NCI-H345 (cell line): ENCODE data around the gene EVX1.

Experiments
- DNase-seq: peaks from one replicate; lab custom pipeline; 2025; lab: John Stamatoyannopoulos, UW

The EVX1 gene

GRCh38 chr7:27205325-27206280 is 37.0 kb upstream of the EVX1 start:
- no peak for DNase-seq

GRCh38 chr7:27207348-27207985 is 35.1 kb upstream of the EVX1 start:
- DNase-seq: no peak

- DNase-seq: no peak
These were observed 33.6 kb upstream of the EVX1 start for GRCh38 chr7:27208998-27209397.

DNA sequence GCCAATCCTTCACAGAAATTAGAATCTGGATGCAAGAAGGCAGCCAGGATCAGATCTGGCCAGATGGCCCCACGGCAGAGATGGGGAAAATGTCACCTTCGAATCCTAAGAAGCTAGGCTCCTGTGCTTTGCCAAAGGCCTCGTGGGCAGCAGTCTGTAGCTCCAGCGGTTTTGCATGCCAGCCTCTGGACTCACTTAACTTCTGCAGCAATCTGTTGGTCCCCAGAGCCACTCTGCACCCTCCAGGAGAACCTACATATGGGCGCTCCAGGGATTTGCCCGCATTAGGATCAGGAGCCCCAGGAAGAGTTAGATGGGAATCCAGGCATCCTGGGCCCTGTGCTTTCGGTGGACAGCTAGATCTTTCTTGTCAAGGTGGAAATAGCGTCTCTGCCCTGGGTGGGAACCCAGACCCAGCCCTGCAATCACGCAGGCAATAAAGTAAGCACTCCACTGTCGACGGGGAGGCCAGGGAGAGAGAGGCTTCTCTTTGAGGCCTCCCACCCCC is 32.6 kb upstream of the EVX1 start:
- no peak for DNase-seq

GRCh38 chr7:27210441-27211083 is 32.0 kb upstream of the EVX1 start:
- no peak for DNase-seq

DNA sequence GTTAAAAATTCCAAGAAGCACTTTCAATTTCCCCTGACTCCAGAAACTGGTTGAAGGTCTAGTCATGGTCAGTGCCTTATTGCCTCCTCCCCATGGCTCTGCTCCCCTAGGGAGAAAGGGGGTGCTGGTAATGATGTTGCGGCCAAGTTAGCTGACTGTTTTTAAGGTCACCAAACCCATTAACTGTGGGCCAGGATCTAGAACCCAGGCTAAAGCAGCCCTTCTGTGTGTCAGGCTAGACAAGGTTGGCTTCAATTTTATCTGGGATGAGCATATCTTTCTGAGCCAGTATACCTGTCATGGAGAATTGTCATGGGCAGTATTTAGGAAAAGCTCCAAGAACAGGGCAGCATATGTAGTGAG is 31.5 kb upstream of the EVX1 start:
- no peak for DNase-seq

DNA sequence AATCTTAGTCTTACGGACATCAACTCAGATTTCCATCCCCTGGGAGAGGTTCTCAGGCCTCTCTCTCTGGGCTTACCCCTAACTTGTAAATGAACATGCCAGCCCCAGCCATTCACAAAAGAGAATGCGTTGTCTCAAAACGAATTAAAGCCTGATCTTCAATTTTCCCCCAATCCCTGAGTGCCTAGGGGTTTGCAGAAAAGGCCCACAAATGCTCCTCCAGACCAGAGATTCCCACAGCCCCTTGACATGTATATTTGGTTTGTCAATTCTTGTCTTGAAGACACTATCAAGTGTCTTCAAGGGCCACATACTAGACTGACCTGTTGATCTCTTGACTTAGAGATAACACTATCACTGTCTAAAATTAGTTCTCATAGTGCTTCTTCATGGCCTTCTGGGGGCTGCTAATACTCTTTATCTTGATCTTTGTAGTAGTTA is 30.8 kb upstream of the EVX1 start:
- no peak for DNase-seq

DNA sequence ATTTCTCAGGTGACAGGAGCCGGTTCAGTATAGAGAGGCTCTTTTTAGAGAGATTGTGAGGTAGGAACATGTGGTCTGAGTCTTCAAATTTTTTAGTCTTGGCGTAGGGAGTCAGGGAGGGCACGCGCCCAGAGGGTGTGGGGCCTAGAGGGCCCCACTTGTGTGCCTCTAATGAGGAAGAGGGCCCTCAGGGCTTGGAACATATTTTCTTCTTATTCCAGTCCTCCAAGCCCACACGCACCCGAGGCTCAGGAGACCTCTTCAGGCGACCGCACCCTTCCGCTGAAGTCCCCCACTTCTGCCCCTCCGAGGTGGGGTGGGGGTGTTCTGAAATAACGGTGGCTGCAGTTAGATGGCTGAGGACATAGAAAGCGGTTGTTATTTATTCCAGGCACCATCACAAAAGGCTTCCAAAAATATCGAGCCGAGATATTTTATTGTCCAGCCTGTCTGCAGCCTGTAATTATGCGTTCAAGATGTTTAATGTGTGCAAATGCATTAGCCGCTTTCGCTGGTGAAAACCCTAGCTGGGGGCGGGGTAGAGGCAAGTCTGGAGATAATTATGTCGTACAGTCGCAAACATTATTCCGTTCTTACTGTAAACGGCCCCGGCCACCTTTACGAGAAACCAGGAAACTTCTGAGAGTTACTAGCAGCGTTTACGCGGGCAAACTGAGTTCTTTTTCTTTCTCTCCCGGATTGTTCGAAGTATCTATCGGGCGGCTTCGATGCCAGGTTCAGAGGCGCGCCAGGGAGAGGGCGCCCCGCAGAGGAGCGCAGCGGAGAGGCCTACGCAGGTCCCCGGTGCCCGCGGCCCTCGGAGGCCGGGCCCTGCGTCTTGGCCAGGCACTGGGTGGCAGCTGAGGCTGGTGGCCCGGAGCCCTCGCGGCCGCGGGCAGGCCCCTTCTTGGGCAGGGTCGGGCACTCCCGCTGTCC is 29.8 kb upstream of the EVX1 start:
- no peak for DNase-seq

DNA sequence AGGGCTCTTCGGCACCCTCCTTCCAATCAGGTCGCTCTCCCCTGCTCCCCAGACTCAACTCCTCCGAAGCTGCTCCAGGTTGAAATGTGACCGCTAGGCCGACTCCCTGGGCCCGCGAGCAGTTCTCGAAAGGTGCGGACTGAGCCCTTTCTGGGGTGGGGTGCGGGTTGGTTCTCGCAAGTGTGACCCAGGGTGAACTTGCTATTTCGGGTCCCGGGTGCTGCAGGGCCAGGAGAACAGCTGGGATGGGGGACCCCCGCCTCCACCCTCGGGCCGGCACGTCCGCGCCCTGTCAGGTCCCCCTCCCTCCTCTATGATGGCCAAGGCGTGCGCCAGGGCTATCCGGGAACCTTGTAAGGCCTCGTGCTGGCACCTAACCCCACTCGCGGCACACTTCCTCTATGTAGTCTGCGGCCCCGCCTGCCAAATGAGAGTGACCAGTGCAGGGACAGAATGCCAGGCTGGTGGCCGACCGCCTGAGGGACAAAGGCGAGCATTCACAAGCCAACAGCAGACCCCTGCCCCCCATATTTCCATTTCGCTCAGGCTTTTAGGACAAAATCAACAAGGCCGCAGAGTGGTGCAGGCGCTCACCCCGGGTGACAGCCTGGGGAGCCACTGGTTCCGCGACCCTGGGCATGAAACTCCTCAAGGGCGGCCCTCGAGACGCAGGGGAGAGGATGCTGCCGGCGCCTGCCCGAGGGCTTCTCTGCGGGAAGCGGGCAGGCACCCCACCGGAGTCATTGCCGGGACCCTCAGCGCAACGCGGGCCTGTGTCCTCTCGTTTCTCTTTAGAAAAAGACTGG is 29.0 kb upstream of the EVX1 start:
- no peak for DNase-seq

DNA sequence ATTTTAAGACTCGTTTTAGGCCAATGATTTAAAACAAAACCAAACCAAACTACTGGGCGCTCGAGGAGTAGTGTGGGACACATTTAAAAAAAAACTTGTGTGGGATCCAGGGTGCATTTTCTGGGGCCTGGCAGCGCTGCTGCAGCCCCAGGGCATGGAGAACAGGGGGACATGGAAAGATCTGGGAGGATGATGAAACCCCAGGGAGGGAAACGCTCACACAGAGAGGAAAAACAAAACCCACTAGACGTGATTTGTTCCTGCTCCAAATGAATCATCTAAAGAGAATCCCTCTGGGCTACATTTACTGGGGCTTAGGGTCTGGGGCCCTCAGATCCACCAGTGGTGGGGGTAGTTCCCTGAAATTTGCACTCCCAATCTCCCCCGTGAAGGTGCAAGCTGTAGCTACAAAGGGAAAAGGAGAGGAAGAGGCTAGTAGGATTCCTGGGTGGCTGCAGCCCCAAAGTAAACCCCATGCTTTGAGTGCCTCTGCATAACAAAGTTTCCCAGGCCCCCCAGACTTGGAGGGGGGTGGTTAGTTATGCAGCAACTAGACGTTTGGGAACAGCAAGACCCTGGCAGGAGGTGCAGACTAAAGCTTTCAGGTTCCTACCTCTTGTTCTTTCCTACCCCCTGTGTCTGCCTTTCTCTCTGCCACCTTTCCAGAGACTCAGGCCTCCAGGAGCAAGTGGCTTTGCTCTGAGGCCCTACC is 28.2 kb upstream of the EVX1 start:
- DNase-seq: no peak

DNA sequence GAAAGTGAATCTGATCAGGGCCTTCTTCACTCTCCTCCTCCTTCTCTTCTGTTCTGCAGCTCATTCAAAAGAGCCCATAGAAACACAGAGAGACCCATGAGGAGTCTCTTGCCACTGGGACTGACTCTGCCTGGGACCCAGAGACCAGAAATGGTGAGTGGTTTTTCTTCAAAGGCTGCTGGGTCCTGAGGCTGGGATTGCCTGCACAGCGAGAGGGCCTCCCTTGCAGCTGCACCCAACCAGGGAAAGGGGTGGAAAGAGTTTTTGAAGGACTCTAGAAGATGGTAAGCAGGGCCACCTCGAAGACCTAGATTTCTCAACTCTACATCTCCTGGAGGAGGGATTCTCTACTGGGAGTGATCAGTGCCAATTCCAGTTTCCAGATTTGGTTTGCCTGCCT is 27.2 kb upstream of the EVX1 start:
- DNase-seq: no peak

DNA sequence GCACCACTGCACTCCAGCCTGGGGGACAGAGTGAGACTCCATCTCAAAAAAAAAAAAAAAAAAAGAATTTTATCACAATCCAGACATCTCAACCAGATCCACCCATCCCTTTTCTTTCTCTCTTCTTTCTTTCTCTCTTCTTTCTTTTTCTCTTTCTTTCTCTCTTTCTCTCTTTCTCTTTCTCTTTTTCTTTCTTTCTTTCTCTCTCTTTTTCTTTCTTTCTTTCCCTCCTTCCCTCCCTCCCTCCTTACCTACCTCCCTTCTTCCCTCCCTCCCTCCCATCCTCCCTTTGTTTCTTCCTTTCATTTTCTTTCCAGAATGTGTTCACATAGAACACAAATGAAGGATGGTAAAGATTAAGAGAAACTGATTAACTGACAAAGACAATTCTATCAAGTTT is 24.7 kb upstream of the EVX1 start:
- DNase-seq: no peak

DNA sequence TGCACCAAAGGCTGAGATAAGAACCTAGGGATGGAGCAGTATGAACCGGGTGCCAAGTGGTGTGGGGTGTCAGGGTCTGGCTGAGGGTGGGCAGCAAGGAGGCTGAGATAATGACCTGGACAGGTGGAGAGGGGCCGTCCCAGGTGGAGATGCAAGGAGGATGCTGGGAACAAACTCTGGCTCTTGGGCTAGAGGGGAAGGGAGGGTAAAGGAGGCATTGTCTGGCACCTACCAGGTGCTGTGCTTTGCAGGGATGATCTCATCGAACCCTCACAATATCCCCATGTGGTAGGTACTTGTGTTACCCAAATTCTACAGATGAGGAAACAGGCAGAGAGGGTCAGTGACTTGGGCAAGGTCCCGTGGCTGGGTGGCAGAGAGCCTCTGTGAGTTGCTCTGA is 22.8 kb upstream of the EVX1 start:
- DNase-seq: no peak

DNA sequence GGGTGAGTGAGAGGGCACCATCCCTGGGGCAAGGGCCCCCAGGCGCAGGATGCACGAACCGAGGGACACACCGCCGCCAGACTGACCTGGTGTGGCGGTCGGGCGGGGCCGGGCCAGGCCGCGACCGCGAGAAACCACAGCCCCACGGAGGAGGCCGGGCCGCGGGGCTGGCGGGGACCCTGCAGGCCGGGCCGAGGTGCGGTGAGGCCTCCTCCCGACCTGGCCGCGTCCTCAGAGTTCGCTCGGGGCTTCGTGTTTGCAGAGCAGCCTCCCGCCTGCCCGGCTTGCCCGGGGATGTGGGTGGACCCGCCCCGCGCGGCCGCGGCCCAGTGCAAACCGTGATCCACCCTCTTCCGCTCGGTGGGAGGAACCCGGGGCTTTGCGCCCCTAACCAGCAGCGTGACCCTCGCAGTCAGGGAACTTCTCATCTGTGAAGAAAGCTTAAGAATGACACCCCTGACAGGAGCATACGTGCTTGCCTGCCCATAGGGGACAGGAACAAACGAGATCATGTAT is 22.1 kb upstream of the EVX1 start:
- no peak for DNase-seq

DNA sequence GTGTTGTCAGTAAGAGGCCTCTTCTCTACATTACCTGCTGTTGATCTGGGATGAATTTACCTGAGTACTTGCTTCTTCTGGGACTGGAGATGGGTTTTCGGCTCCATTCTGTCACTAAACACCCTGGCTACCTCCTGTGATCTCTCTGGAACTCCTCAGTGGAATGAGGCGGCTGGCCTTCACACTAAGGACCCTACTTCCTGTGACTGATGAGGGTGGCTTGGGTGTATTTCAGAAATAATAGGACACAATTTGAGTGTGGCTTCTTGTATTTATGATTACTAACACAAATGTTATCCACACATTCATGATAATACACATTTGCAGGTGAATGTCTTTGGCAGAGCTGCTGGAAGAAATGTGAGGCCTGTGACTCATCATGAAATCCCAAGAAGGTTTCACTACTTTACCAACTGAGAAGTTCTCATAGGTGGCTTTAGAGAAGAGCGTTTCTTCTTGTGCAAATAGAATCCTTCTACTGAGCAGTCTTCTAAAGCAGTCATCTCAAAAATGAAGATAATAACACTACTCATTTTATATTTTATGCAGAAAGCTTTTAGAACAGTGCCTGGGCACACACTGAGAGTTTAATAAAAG is 21.3 kb upstream of the EVX1 start:
- no peak for DNase-seq

DNA sequence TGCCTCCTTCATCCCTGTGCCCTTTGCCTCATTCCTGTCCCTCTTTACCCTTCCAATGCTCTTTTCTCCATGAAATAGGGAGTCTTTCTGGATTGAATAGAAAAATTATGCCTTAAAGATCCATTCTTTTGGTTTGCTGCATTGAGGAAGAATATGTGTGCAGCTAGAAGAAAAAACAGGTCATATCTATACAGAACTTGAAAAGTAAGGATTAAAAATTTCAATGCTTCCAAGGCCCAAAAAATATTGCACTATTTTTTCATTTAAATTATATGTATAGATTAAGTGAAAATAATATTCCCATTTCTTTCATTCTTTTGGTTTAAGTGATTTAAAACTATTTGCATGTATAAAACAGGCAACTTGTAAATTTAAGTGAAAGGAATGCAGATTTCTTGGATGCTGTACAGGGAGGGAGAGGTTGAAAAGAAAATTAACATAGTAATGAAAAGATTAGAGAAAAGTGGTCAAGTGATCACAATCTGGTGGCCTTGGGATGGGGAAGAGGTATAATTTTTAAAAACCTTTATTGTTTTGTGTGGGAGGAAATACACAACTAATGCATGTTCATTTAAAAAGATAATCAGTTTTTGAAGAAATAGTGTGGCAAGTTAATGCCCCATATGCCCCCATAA is 18.5 kb upstream of the EVX1 start:
- DNase-seq: no peak

GRCh38 chr7:27224983-27225934 is 17.3 kb upstream of the EVX1 start:
- DNase-seq: no peak

- no peak for DNase-seq
These were observed 13.2 kb upstream of the EVX1 start for GRCh38 chr7:27229448-27229847.
